Endometrial microvascular endothelial cells (primary cell): ENCODE measurements around the gene DGKH. TPM values are rescaled to one million over a fixed set of nuclear protein-coding genes. Genes with fewer than 3 reads are reported as not detected.

Source experiments
- in situ Hi-C: cut with HindIII; loops from 2 replicates; pipeline ENCODE4 v1.10.0; 2017; ENCODE audit warnings: low sequenced_read_pairs, low pct_unique_long_range_greater_than_20kb; ENCODE audit errors: inconsistent ontology term
- total RNA-seq: library from RNA; depleted of rRNA; stranded (reverse); fragments of >200 nt; gene quantifications from one replicate; pipeline ENCODE4 v1.2.3, GENCODE V29; 2015; ENCODE audit errors: inconsistent ontology term

DGKH gene
- total RNA-seq, 1 donor from 2014 or later = 14.8 TPM

- in situ Hi-C loops = no loop called here
Observed at GRCh38 chr13:42246541-42246940, 198.1 kb downstream of the DGKH start.

DNA sequence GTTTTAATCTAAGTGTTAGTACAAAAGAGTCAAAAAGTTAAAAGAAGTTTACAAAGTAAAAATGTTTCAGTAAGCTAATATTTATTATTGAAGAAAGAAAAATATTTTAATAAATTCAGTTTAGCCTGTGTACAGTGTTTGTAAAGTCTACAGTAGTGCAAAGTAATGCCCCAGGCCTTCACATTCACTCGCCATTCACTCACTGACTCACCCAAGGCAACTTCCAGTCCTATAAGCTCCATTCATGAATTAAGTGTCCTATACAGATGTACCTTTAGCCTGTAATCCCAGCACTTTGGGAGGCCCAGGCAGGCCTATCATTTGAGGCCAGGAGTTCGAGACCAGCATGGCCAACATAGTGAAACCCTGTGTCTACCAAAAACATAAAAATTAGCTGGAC, 199.4 kb downstream of the DGKH start:
- in situ Hi-C loops = no loop called here

DNA sequence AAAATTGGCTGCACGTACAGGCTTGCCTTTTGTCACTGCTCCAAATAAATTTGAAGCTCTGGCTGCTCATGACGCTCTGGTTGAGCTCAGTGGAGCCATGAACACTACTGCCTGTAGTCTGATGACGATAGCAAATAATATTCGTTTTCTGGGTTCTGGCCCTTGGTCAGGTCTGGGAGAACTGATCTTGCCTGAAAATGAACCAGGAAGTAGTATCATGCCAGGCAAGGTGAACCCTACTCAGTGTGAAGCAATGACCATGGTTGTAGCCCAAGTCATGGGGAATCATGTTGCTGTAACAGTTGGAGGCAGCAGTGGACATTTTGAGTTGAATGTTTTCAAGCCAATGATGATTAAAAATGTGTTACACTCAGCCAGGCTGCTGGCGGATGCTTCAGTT, 207.4 kb downstream of the DGKH start:
- in situ Hi-C loops = no loop called here

DNA sequence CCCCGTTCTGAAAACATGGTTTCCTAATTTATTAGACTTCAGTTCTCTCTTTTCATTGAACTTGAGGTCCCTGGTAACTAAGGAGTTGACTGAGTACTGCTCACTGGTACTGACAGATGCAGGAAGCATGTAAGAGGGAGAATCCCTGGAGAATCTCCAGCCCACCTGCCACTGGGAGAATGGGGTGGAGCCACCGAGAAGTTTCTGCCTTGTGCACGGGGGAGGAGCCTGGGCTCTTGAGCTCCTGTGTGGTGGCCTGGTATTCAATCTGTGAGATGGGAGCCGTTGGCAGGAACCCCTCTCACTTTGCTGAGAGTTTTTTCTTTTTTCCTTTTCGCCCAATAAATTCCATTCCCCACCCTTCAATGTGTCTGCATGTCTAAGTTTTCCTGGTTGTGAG, 210.3 kb downstream of the DGKH start:
- in situ Hi-C loops = no loop called here

GRCh38 chr13:42259515-42259914, 211.1 kb downstream of the DGKH start:
- in situ Hi-C loops = no loop called here

DNA sequence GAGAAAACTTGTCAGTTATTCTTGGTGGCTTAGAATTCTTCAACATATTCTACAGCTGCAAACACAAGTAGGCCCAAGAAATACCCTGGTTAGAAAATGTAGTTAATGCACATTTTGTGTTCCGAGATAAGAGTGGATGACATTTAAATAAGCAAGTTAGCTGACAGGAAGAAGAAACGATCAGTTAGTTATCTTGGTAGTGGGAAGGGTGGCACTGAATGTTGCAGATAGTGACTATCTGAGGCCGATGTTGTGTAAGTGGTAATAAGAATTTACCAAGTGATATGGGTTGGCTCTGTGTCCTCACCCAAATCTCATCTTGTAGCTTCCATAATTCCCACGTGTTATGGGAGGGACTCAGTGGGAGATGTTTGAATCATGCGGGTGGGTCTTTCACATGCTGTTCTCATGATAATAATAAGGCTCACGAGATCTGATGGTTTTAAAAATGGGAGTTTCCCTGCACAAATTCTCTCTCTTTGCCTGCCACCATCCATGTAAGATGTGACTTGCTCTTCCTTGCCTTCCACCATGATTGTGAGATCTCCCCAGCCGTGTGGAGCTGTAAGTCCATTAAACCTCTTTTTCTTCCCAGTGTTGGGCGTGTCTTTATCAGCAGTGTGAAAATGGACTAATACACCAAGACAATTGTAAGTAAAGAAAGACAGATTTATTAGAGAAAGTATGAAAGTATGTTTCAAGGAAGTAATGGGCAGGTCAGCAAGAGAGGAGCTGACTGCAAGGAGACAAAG, 212.6 kb downstream of the DGKH start:
- in situ Hi-C loops = no loop called here

GRCh38 chr13:42266473-42266872, 218.0 kb downstream of the DGKH start:
- in situ Hi-C loops = no loop called here

GRCh38 chr13:42270160-42270856, 221.9 kb downstream of the DGKH start:
- in situ Hi-C loops = no loop called here

DNA sequence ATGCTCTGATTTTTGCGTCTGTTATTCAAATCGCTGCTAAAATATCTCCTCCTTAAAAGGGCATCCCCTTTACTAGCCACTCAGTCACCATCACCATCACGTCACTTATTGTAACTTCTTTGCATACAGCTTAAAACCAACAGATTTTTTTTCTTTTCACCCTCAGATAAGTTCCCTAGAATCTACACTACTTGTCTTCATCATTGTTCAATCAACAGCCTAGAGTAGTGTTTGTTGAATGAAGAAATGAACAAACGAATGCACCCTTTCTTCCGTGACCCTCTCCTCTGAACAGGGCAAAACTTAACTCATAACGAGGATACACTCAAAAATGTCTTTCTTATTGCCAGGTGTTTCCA, 222.4 kb downstream of the DGKH start:
- in situ Hi-C loops = no loop called here

DNA sequence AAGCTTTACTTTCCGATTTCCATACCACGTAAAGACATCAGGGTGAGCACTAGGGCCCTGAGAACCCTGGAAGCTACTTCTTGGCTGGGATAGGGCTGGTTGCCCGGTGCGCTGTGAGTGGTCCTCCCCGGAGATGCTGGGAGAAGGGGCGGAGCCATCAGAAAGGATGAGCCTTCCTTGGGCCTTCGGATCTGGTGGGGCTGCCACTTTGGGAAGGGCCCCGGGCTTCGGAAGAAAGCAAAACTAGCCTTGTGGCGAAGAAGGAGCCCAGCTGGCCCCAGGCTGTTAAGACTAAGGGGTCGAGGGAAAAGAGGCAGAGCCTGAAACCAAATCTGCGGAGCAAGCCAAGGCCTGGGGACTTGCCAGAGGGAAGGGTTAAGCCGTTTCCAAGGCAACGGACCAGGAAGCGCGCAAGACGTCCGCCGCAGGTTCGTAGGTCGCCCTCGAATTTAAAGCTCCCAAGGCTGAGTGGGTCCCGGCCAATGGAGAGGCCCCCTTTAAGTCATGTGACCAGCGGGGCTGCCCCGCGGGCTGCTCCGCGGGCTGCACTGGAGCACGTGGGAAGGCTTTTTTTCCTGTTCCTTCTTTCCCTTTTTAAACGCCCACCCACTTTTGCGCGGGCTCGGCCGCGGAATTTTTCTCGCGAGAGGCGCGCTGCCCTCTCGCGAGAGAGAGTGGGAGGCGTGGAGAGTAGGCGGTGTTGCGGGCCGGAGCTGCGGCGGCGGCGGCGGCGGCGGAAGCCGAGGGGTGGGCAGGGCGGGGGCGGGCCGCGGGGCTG, 223.1 kb downstream of the DGKH start:
- in situ Hi-C loops = no loop called here

GRCh38 chr13:42272115-42272803, 223.8 kb downstream of the DGKH start, which contains the start of gene AKAP11:
Gene AKAP11 (plus strand): TSS chr13:42272152. CDS start chr13:42286349, 14,197 bp downstream.
- in situ Hi-C loops = no loop called here

DNA sequence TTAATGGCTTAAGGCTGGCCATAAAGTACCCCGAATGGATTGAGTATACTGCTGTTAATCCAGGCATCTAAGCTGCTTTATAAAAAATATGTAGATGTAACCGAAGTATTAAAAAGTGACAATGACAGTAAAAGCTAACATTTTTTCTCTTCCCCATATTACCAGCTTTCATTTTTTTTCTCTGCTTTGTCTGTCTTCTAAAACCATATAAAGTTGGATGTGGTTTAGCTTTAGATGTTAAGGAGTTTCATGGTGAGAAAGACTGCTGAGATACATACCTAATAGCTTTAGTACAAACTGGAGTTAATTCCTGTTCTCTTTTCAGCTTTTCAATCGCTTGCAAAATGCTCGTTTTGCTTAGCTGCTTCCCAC, 224.3 kb downstream of the DGKH start:
- in situ Hi-C loops = no loop called here

- in situ Hi-C loops = no loop called here
Observed at GRCh38 chr13:42274386-42275097, 226.1 kb downstream of the DGKH start.

- in situ Hi-C loops = no loop called here
Observed at GRCh38 chr13:42275098-42275471, 226.6 kb downstream of the DGKH start.

- in situ Hi-C loops = no loop called here
Observed at GRCh38 chr13:42275506-42275905, 227.1 kb downstream of the DGKH start.

GRCh38 chr13:42276683-42277082, 228.2 kb downstream of the DGKH start:
- in situ Hi-C loops = no loop called here

GRCh38 chr13:42277618-42278276, 229.3 kb downstream of the DGKH start:
- in situ Hi-C loops = no loop called here

GRCh38 chr13:42279080-42279479, 230.6 kb downstream of the DGKH start:
- in situ Hi-C loops = no loop called here
